Stomach (tissue), 4 donors: ENCODE data around the gene PTPRCAP.

Experiments used
- POLR2AphosphoS5 ChIP-seq, 3 donors: sonication (generic); formaldehyde crosslinking; IDR thresholded peaks; one replicate each; pipeline ENCODE4 v1.6.1; 2016; ENCODE audit warnings: antibody characterized with exemption in 3 of 3
- TF ChIP-seq, protein P1 (sequence below), 7 experiments: fragments of 450-650 bp in 4 of 7; fragments of 200-600 bp in 3 of 7; sonication (generic) in 3 of 7; IDR thresholded peaks; one replicate each; pipeline ENCODE4 v1.5.1; 2016 to 2019; ENCODE audit warnings: antibody characterized with exemption in 7 of 7, control low read depth in 2 of 7, mild to moderate bottlenecking in 1 of 7

DNA sequence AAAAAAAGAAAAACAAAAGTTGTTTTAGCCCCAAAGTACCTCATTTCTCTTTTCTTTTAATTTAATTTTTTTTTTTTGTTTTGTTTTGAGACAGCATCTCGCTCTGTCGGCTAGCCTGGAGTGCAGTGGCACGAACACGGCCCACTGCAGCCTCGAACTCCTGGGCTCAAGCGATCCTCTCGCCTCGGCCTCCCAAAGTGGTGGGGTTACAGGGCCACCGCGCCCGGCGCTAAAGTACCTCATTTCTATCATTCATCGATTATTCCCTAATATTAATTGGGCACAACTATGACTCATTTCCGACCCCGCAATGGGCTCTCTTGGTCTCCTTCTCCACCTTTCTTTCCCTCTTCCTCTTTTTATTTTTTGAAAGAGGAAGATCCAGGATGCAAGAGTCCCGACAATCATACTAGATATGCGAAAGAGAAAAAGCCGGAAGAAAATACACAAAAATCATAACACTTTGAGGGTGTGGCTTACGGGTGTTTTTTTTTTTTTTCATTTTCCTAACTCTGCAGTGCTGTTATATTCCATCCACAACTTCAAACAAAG lies 44.9 kb upstream of the PTPRCAP start:
- TF ChIP-seq, protein P1, sequence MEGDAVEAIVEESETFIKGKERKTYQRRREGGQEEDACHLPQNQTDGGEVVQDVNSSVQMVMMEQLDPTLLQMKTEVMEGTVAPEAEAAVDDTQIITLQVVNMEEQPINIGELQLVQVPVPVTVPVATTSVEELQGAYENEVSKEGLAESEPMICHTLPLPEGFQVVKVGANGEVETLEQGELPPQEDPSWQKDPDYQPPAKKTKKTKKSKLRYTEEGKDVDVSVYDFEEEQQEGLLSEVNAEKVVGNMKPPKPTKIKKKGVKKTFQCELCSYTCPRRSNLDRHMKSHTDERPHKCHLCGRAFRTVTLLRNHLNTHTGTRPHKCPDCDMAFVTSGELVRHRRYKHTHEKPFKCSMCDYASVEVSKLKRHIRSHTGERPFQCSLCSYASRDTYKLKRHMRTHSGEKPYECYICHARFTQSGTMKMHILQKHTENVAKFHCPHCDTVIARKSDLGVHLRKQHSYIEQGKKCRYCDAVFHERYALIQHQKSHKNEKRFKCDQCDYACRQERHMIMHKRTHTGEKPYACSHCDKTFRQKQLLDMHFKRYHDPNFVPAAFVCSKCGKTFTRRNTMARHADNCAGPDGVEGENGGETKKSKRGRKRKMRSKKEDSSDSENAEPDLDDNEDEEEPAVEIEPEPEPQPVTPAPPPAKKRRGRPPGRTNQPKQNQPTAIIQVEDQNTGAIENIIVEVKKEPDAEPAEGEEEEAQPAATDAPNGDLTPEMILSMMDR (IDR thresholded peaks at IDR 0.05) = no peak
- TF ChIP-seq POLR2AphosphoS5 (IDR thresholded peaks at IDR 0.05) = no peak
